ENCODE data around the gene RRBP1. TPM values are rescaled to one million over a fixed set of nuclear protein-coding genes. Genes with fewer than 3 reads are reported as not detected.

RRBP1 gene
- total and polyA plus RNA-seq, 2 of the 4 experiments (the other 2 are of a cell fraction) = 90.2 to 136 TPM

GRCh38 chr20:17640875-17641378, 41.1 kb downstream of the RRBP1 start:
- Histone ChIP-seq H2BK15ac (ENCODE audit: low read depth, low read length) (no peak overlapping the region), H2BK120ac (ENCODE audit: low read depth, low read length) (no peak overlapping the region), H3K4me1 (ENCODE audit: control insufficient read depth, insufficient read depth, low read length) (peaks cover 10% of the 10 kb centered on the region; the same call in 1 of the 2 replicates), H3K36me3 (ENCODE audit: control insufficient read depth, insufficient read depth, low read length) (peaks cover 71% of the 10 kb centered on the region), H4K91ac (ENCODE audit: insufficient read depth, low read depth, low read length) (no peak overlapping the region), H2AK5ac (ENCODE audit: low read depth, low read length) (no peak overlapping the region), H2BK20ac (ENCODE audit: low read depth, low read length) (no peak overlapping the region), H2BK5ac (ENCODE audit: low read depth, low read length, poor library complexity, severe bottlenecking) (no peak overlapping the region), H3K27me3 (ENCODE audit: control insufficient read depth, insufficient read depth, low read length) (no peaks in the 10 kb centered on the region), H3K4me3 (ENCODE audit: insufficient read depth, low read depth, low read length) (no peak overlapping the region), H3K23ac (ENCODE audit: low read depth, low read length) (no peak overlapping the region), H3K18ac (ENCODE audit: low read depth, low read length) (no peak overlapping the region), H2AK9ac (replicated peaks; ENCODE audit: low read depth, low read length, poor library complexity) (no peak overlapping the region), H3K4me2 (ENCODE audit: low read depth, low read length) (no peak overlapping the region), H3K79me1 (ENCODE audit: low read depth in 1 of 2, low read length in 2 of 2) (peaks cover 35 to 98% of the 10 kb centered on the region in 2 experiments), H3K9me1 (ENCODE audit: insufficient read depth, low read length) (peaks cover 5% of the 10 kb centered on the region; the same call in 1 of the 2 replicates), H3K9ac (ENCODE audit: low read depth, low read length) (no peak overlapping the region), H4K20me1 (ENCODE audit: insufficient read depth, low read length) (peaks cover 99% of the 10 kb centered on the region), H4K5ac (ENCODE audit: low read depth, low read length) (no peak overlapping the region), H3K27ac (ENCODE audit: insufficient read depth, low read length) (no peak overlapping the region), H3K56ac (ENCODE audit: extremely low read depth, insufficient read depth, low read length) (no peak overlapping the region), H3K9me3 (ENCODE audit: control insufficient read depth, insufficient read depth, low read length) (no peaks in the 10 kb centered on the region), H4K8ac (ENCODE audit: low read depth in 2 of 2, low read length in 2 of 2) (no peak overlapping the region), H3K14ac (replicated peaks; ENCODE audit: low read depth, low read length) (no peak overlapping the region), H3K4ac (ENCODE audit: low read depth, low read length) (no peak overlapping the region), H2AFZ (replicated peaks; ENCODE audit: low read length, poor library complexity) (no peak overlapping the region)
- TF ChIP-seq POLR2A (IDR thresholded peaks at IDR 0.05; ENCODE audit: low read depth, low read length) (no peak), FOS (IDR thresholded peaks at IDR 0.05; ENCODE audit: low read depth, low read length) (no peak), RFX5 (IDR thresholded peaks at IDR 0.05; ENCODE audit: low read depth, low read length) (no peak), CTCF (conservative IDR thresholded peaks at IDR 0.05; ENCODE audit: low read depth, low read length) (no peak), USF2 (IDR thresholded peaks at IDR 0.05; ENCODE audit: low read depth, low read length) (no peak), MAFK (IDR thresholded peaks at IDR 0.05; ENCODE audit: low read depth, low read length) (no peak)
- in situ Hi-C loops (cut with MboI; ENCODE audit: low sequenced_read_pairs) = loop anchor here (25.0 kb wide), 1 partner anchor 496 kb away; the partner anchor contains the start of genes KAT14 and PET117
- ATAC-seq (ENCODE audit: low read depth) (no peak), DNase-seq (no peak)
- 100% methylated on average over 5 of the region's 14 CpGs; no CpG with 5 or more reads in 1 of the 2 experiments for WGBS, 2 experiments (ENCODE audit: extremely low coverage in 2 of 2, insufficient read length in 1 of 2)
- BruUV-seq (replicated peaks) = no TSS peak
- CTCF ChIA-PET = no interaction called here
- dilution Hi-C loops (cut with HindIII; ENCODE audit: low sequenced_read_pairs, unreplicated experiment) = no loop called here
- intact Hi-C loops (cut with micrococcal nuclease) = no loop called here
- POLR2A ChIA-PET (ENCODE audit: unreplicated experiment) = no interaction called here
